ENCODE results near the gene SYNDIG1. TPM values are rescaled to one million over a fixed set of nuclear protein-coding genes. Genes with fewer than 3 reads are reported as not detected.

Gene SYNDIG1
- total RNA-seq, 4 donors from 2014 or later = 5.1 to 15.9 (median 14.3) TPM

- Histone ChIP-seq H3K27ac (peak overlapping the region in 1 of 4 donors; percentile 46), H3K4me1 (peaks cover 0 to 26% (median 0%) of the 10 kb centered on the region in 4 donors), H3K4me3 (peak overlapping the region in 3 of 4 donors; percentile 26 to 60 (median 35)), H3K36me3 (no peaks in the 10 kb centered on the region), H3K27me3 (peaks cover 0 to 42% of the 10 kb centered on the region in 2 donors), H3K9me3 (no peaks in the 10 kb centered on the region)
- no peak for DNase-seq (ENCODE audit: low spot score in 2 of 2)
- TF ChIP-seq CTCF (IDR thresholded peaks at IDR 0.05) = no peak
- no peak for TF ChIP-seq EP300 (IDR thresholded peaks at IDR 0.05)
- 3 to 5% methylated on average over 41 to 50 of the region's 56 CpGs for WGBS, 2 donors
These were observed 1.5 kb downstream of the SYNDIG1 start for GRCh38 chr20:24470746-24471582.

- H3K27ac ChIP-seq = no peak overlapping the region
- DNase-seq (ENCODE audit: low spot score in 2 of 2) = no peak
- peaks cover 0 to 26% (median 0%) of the 10 kb centered on the region in 4 donors for H3K4me1 ChIP-seq
- TF ChIP-seq EP300 (IDR thresholded peaks at IDR 0.05) = no peak
- TF ChIP-seq CTCF (IDR thresholded peaks at IDR 0.05) = no peak
- TF ChIP-seq POLR2A (IDR thresholded peaks at IDR 0.05) = no peak
- H3K4me3 ChIP-seq = no peak overlapping the region
- peaks cover 0 to 42% of the 10 kb centered on the region in 2 donors for H3K27me3 ChIP-seq
- no peaks in the 10 kb centered on the region for H3K36me3 ChIP-seq
- WGBS, 2 donors = 76 to 78% methylated on average over 3 of the region's 3 CpGs
- H3K9me3 ChIP-seq = no peaks in the 10 kb centered on the region
These were observed 3.0 kb downstream of the SYNDIG1 start for GRCh38 chr20:24472426-24472825.

GRCh38 chr20:24473435-24474223 lies 4.2 kb downstream of the SYNDIG1 start:
- no peak for DNase-seq (ENCODE audit: low spot score in 2 of 2)
- peaks cover 0 to 26% (median 0%) of the 10 kb centered on the region in 4 donors for H3K4me1 ChIP-seq
- no peak overlapping the region for H3K4me3 ChIP-seq
- H3K36me3 ChIP-seq = no peaks in the 10 kb centered on the region
- 74 to 88% methylated on average over 7 of the region's 7 CpGs for WGBS, 2 donors
- TF ChIP-seq EP300 (IDR thresholded peaks at IDR 0.05) (no peak), CTCF (IDR thresholded peaks at IDR 0.05) (no peak), POLR2A (IDR thresholded peaks at IDR 0.05) (no peak)
- peaks cover 0 to 37% of the 10 kb centered on the region in 2 donors for H3K27me3 ChIP-seq
- H3K9me3 ChIP-seq = no peaks in the 10 kb centered on the region
- no peak overlapping the region for H3K27ac ChIP-seq

- H3K27ac ChIP-seq = no peak overlapping the region
- H3K36me3 ChIP-seq = no peaks in the 10 kb centered on the region
- H3K4me1 ChIP-seq = no peaks in the 10 kb centered on the region
- no peak for DNase-seq (ENCODE audit: low spot score in 2 of 2)
- 45 to 60% methylated on average over 8 to 11 of the region's 11 CpGs for WGBS, 2 donors
- TF ChIP-seq CTCF (IDR thresholded peaks at IDR 0.05) = no peak
- no peak for TF ChIP-seq POLR2A (IDR thresholded peaks at IDR 0.05)
- no peak for TF ChIP-seq EP300 (IDR thresholded peaks at IDR 0.05)
- no peaks in the 10 kb centered on the region for H3K9me3 ChIP-seq
- peaks cover 0 to under 1% of the 10 kb centered on the region in 2 donors for H3K27me3 ChIP-seq
- H3K4me3 ChIP-seq = no peak overlapping the region
These were observed 8.6 kb downstream of the SYNDIG1 start for GRCh38 chr20:24477831-24478547.

Measured in tibial nerve (tissue), 4 donors.